Body of pancreas (tissue), 4 donors: ENCODE data around the gene INTS11.

Experiments
- CTCF ChIP-seq, 7 experiments: fragments of 450-650 bp in 4 of 7; fragments of 200-600 bp in 3 of 7; sonication (generic) in 3 of 7; IDR thresholded peaks; one replicate each; pipeline ENCODE4 v1.5.1; 2016 to 2019; ENCODE audit warnings: antibody characterized with exemption in 7 of 7
- POLR2A ChIP-seq, 3 donors: fragments of 450-650 bp; IDR thresholded peaks; one replicate each; pipeline ENCODE4 v1.6.1; 2016; ENCODE audit warnings: antibody characterized with exemption in 3 of 3, mild to moderate bottlenecking in 2 of 3

- TF ChIP-seq POLR2A (IDR thresholded peaks at IDR 0.05) (no peak), CTCF (IDR thresholded peaks at IDR 0.05) (no peak)
These were observed 40.0 kb downstream of the INTS11 start for GRCh38 chr1:1284221-1285101.
